NCI-H1105 treated with DMSO at 0.1 percent for 48 hours (cell line): Measurements from ENCODE around the gene FLOT1.
"Not testable (repeated sequence)": the region's sequence is repeated elsewhere in the genome, so short reads cannot be mapped to it uniquely, and the experiment has no call there.

Source experiments
- DNase-seq: peaks from one replicate; lab custom pipeline; 2025; lab: John Stamatoyannopoulos, UW

FLOT1 gene

DNA sequence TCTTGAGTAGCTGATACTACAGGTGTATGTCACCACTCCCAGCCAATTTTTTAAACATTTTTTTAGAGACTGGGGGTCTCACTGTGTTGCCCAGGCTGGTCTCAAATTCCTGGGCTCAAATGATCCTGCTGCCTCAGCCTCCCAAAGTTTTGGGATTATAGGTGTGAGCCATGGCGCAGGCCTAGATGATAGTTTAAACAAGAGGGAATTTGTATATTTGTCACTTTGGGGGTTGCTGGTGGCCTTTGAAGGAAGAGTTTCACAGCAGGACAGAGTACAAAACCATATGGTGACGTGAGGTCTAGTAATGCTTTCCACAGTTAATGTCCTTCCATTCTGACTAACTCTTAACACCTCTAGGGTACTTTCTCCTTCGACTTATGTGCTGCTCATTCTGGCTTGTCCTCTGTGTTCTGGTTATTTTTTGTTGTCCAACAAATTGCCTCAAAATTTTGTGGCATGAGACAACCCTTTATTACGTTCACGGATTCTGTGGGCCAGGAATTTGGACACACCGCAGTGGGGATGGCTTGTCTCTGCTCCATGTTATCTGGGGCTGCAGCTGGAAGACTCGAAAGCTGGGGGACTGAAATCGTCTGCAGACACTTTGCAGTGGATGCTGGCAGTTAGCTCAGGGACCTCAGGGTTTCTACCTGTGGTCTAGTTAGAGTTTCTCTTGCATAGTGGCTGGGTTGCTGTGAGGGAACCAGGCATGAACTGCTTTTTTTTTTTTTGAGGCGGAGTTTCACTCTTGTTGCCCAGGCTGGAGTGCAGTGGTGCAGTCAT, 24.9 kb upstream of the FLOT1 start:
- no peak for DNase-seq

- no peak for DNase-seq
Observed at GRCh38 chr6:30766461-30767157, 24.1 kb upstream of the FLOT1 start.

GRCh38 chr6:30765495-30765894, 23.0 kb upstream of the FLOT1 start:
- DNase-seq: not testable (repeated sequence)

DNA sequence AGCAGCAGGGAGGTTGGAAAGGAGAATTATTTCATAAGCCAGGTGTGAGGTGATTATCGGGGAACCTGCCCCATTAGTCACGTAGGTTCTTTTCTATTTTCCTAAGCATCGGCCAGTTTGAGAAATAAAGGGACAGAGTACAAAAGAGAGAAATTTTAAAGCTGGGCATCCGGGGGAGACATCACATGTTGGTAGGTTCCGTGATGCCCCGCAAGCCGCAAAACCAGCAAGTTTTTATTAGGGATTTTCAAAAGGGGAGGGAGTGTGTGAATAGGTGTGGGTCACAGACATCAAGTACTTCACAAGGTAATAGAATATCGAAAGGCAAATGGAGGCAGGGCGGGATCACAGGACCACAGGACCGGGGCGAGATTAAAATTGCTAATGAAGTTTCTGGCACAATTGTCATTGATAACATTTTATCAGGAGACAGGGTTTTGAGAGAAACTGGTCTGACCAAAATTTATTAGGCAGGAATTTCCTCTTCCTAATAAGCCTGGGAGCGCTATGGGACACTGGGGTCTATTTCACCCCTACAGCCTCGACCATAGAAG, 22.1 kb upstream of the FLOT1 start:
- not testable (repeated sequence) for DNase-seq

- no peak for DNase-seq
Observed at GRCh38 chr6:30763618-30764489, 21.4 kb upstream of the FLOT1 start.

DNA sequence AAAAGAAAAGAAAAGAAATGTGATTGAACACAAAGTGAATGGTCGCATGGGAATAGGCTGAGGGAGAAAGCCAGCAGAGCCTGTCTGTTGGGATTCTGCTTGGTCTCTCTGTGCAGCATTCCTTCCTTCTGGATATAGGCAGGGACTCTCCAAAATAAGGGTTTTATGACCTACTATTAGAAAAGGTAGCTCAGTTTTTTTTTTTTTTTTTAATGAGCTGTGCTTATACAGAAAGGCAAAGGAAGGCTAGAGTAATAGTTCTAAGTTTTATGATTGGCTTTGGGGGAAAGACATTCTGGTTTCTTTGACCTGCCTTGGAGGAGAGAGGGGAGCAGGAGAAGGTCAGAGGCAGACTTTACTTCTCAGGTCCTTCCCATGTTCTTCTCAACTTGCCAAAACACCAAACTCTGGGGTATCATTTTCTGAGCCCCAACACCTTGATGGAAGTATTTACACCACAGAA, 20.7 kb upstream of the FLOT1 start:
- no peak for DNase-seq

DNA sequence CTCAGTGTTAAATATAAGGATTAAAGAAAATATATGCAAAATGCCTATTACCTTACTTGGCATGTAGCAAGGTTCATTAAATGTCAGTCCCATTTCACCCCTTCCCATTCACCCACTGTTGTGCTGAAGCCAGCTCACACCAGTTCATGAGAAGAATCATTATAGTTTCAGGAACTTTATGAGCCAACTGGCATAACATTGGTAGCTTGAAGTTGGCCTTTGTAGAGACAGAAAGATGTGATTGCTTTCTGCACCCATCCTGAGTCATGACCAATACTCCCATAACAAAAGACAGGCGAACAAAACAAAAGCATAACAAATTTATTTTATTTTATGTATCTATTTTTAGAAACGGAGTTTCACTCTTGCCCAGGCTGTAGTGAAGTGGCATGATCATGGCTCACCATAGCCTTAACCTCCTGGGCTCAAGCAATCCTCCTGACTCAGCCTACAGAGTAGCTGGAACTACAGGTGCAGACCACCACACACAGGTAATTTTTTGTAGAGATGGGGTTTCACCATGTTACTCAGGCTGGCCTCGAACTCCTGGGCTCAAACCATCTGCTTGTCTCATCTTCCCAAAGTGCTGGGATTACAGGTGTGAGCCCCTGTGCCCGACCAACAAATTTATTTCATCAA, 19.4 kb upstream of the FLOT1 start:
- no peak for DNase-seq

- no peak for DNase-seq
Observed at GRCh38 chr6:30760549-30760948, 18.1 kb upstream of the FLOT1 start.

GRCh38 chr6:30759575-30760239, 17.2 kb upstream of the FLOT1 start:
- DNase-seq: no peak

GRCh38 chr6:30757261-30757904, 14.9 kb upstream of the FLOT1 start:
- no peak for DNase-seq

DNA sequence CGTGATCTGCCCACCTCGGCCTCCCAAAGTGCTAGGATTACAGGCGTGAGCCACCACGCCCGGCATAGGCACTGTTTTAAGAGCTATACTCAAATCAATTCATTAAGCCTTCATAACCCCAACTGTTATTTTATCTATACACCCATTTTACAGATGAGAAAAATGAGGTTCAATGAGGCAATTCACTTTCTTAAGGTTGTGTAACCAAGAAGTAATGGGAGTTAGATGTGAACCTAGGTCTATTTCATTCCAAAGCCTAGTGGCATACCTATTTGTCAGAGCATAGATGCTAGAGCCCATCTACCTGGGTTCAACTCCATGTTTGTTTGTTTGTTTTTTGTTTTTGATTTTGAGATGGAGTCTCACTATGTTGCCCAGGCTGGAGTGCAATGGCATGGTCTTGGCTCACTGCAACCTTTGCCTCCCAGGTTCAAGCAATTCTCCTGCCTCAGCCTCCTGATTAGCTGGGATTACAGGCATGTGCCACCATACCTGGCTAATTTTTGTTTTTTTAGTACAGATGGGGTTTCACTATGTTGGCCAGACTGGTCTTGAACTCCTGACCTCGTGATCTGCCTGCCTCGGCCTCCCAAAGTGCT, 14.0 kb upstream of the FLOT1 start:
- DNase-seq: not testable (repeated sequence)

GRCh38 chr6:30754631-30755030, 12.1 kb upstream of the FLOT1 start:
- no peak for DNase-seq

DNA sequence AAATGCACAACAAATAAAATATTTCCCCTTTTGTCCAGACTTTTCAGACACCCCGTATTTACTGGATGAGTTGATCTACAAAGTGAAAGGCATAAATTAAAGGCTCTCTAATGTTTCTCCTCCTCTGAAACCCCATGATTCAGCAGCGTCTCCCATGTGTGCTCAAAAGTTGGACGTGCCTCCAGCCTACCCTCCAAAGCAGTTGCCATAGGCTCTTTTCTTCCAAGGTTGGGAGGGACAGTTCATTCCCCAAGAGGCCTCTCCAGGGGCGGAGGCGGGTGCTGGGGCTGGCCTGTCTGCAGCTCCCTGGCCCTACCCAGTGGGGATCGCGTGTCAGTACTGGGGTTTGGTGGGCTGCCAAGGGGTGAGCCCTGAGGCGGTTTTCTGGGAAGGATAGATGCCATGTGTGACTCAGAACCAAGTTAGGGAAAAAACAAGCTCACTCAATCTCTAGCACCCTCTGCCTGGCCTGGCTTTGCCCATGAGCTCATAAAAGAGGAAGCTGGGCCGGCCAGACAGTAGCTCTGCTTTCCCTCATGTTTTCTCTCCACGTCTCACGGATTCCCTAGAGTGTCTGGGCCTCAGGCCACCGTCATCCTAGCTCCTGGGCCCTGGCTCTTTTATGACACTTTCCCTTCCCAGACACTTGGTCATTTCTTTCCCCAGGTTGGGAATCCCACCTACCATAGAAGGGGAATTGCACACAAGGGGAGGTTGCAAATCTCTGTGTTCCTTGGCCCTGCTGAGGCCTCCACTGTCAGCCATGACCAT, 9.9 kb upstream of the FLOT1 start:
- DNase-seq: peak; percentile 5

DNA sequence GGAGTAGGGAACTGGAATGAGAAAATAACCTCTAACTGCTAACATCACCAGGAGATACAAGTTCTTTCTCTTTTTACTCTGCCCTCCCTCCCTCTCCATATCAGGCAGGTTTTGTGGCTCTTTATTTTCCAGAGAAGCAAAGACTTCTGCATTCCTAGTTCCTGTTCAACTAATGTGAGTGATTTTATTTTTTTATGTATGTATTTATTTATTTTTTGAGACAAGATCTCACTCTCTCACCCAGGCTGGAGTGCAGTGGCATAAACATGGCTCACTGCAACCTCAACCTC, 7.8 kb upstream of the FLOT1 start:
- no peak for DNase-seq

- no peak for DNase-seq
Observed at GRCh38 chr6:30749554-30750378, 7.3 kb upstream of the FLOT1 start.

- no peak for DNase-seq
Observed at GRCh38 chr6:30748851-30749540, 6.5 kb upstream of the FLOT1 start.

DNA sequence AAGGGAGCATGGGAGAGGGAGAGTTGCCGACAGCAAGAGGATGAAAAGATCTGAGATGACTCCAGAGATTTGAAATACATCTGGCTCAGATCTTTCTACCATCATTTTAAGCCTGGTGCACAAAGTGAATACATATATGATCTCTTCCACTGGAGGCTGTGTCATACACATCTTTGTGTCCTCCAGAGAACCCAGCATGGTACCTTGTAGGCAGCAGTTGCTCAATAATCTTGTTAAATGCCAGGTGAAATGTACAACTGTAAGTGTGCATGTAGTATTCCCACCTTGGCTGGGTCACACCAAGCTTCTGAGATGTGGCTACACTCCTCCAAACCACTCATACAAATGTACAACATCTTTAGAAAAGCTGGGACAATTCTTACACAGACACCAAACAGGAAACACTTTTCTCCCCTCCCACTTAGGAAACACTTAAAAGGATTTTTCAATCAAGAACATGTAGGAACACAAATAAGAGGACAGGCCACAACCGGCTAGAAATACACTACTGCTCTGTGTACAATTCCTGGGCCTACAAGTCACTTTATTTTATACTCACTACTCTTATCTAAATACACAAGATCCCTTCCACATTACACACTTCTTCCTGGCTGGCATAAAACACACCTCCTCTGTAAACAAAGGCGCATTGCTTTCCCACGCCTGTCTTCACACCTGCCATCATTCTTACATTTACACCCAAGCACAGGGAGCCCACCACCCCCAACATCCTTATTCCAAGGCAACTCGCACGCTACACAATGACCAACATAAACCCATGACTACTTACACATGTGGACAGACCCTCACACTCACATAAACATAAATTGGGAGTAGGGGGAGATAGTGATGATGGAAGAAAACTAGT, 5.6 kb upstream of the FLOT1 start:
- DNase-seq: no peak
